Heart left ventricle (tissue), 13 donors: ENCODE measurements around the gene PAGE1.

Experiments
- POLR2A ChIP-seq, 2 donors: fragments of 450-650 bp; IDR thresholded peaks; one replicate each; pipeline ENCODE4 v1.6.1; 2017; ENCODE audit warnings: antibody characterized with exemption in 2 of 2, mild to moderate bottlenecking in 2 of 2, moderate library complexity in 2 of 2
- TF ChIP-seq, protein P1 (sequence below), 12 donors: fragments of 200-600 bp; sonication (generic) in 4 of 12; IDR thresholded peaks; one replicate each; pipeline versions ENCODE4 v1.5.0 to v1.8.0; 2018 to 2022; ENCODE audit warnings: antibody characterized with exemption in 12 of 12, mild to moderate bottlenecking in 5 of 12
- donor health status: ischemic (EF 13 %, LVEDD 7.1; RV severe dilation, severe dysfunction).
- donor health status: DM: no; HTN: yes; CAD: no.
- donor health status: DM: no; HTN: no; CAD: no.
- donor health status: ischemic (EF 25% LVEDD 6.9; RV normal size, moderate dysfunction).
- donor health status: ischemic (EF 25% LVEDD 5.7; RV mildly dilated, moderate dysfunction).
- donor health status: ischemic (EF 35%, LVEDD 5.7; RV mildly dilated, moderate dysfunction).
- donor health status: nonischemic (EF 11% LVEDD 7.7; RV severe dilation, severe dysfunction).
- donor health status: DM: yes; HTN: yes; CAD: no.
- donor health status: PGD.
- donor health status: ischemic (EF 29% LVEDD 5.4; RV normal size, mild dysfunction).
- donor health status: nonischemic (EF 23%, LVEDD 6.1; RV moderate dilation, normal function).

DNA sequence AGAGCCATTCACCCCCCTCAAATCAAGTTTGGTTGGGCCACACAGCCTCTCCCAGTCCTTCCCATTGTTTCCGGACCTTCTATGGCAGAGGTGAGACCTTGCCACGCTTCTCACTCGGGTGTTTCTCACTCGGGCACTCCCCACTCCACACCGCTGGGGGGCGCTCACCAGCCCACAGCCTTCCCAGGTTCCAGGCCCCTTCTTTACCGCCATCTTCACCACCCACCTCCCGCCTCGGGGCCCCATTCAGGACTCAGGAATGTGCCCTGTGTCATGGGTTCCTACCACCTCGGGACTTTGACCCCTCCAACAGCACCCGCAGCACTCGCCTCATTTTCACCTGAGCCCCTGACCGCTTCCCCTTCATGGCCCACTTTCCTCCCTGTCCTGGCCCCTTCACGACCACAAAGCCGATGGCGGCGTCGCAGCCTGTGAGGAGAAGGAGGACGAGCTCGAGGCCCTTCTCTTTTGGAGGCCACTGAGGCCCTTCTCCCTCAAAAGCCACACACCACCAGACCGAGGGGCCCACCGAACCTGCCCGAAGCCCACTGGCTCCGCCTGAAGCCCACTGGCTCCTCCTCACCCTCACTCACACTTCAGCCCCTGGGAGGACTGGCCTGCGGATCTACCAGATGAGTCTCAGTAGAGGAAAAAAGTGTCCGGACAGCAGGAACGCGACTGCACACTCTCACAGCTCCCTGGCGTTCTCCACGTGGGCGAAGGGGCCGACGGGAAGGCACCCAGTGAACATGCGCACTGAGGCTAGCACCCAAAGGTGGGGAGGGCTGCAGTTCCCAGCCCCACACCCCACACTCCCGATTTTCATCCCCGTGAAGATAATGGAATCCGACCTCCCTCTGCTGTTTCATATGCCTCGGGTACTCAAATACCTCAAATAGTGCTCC is at the start of gene PAGE1:
- TF ChIP-seq, protein P1, sequence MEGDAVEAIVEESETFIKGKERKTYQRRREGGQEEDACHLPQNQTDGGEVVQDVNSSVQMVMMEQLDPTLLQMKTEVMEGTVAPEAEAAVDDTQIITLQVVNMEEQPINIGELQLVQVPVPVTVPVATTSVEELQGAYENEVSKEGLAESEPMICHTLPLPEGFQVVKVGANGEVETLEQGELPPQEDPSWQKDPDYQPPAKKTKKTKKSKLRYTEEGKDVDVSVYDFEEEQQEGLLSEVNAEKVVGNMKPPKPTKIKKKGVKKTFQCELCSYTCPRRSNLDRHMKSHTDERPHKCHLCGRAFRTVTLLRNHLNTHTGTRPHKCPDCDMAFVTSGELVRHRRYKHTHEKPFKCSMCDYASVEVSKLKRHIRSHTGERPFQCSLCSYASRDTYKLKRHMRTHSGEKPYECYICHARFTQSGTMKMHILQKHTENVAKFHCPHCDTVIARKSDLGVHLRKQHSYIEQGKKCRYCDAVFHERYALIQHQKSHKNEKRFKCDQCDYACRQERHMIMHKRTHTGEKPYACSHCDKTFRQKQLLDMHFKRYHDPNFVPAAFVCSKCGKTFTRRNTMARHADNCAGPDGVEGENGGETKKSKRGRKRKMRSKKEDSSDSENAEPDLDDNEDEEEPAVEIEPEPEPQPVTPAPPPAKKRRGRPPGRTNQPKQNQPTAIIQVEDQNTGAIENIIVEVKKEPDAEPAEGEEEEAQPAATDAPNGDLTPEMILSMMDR (IDR thresholded peaks at IDR 0.05), result no peak
- no peak for TF ChIP-seq POLR2A (IDR thresholded peaks at IDR 0.05)
